HCT116 (cell line): Measurements from ENCODE around the gene IL36B. TPM values are rescaled to one million over a fixed set of nuclear protein-coding genes. Genes with fewer than 3 reads are reported as not detected.

Source experiments
- ATAC-seq: fragments of 200-7000 bp; cut with Tn5 transposase; 2 replicates; pipeline ENCODE4 v1.9.1; 2020; ENCODE audit warnings: mild to moderate bottlenecking, moderate library complexity
- BruUV-seq: library from RNA; stranded (reverse); fragments of 400-500 nt; replicated peaks from 2 replicates; lab custom pipeline; 2021; lab: Mats Ljungman, UMichigan
- CTCF ChIA-PET: fragments of 300-600 bp; sonication (Branson Sonifier 250); formaldehyde crosslinking; loops from one replicate; lab custom pipeline; 2021; ENCODE audit warnings: antibody characterized with exemption; lab: Charles Lee
- POLR2A ChIA-PET: fragments of 300-600, 350-600 bp; sonication (Branson Sonifier 250); formaldehyde crosslinking; loops from one replicate; lab custom pipeline; 2021; ENCODE audit warnings: antibody characterized with exemption; lab: Charles Lee
- RAD21 ChIA-PET, 2 experiments: fragments of 300-600 bp; sonication (Branson Sonifier 250); formaldehyde crosslinking; loops; one replicate each; lab custom pipeline; 2023; ENCODE audit warnings: low total read pairs in 2 of 2; ENCODE audit not compliant: uncharacterized antibody in 2 of 2, unreplicated experiment in 2 of 2, low non-redundant PET in 1 of 2; lab: Charles Lee
- DNase-seq: peaks from one replicate; pipeline ENCODE4 v3.0.0-alpha.2; 2010; ENCODE audit warnings: low read depth, low spot score
- H2AFZ ChIP-seq: fragments of 200-600 bp; shearing (Covaris generic), sonication (generic); 2 replicates; pipeline ENCODE4 v1.6.1; 2017; ENCODE audit warnings: low read depth, mixed run types, mixed read lengths, antibody characterized with exemption, low read length; ENCODE audit not compliant: poor library complexity, severe bottlenecking
- H3K27ac ChIP-seq: 2 replicates; pipeline ENCODE4 v1.5.1; 2012; ENCODE audit warnings: low read depth, low read length
- H3K27me3 ChIP-seq: fragments of 200-600 bp; sonication (generic); 2 replicates; pipeline ENCODE4 v1.6.1; 2016; ENCODE audit warnings: mixed run types, low read length, mixed read lengths; ENCODE audit not compliant: insufficient read depth
- H3K36me3 ChIP-seq, 2 experiments: fragments of 200-500 bp in 1 of 2; fragments of 200-600 bp in 1 of 2; sonication (Bioruptor generic) in 1 of 2; sonication (generic) in 1 of 2; 2 replicates each; pipeline versions ENCODE4 v1.5.1 to v1.6.1; 2014 to 2016; ENCODE audit warnings: low read length in 2 of 2, inconsistent platforms in 1 of 2, mixed read lengths in 1 of 2, mixed run types in 1 of 2; ENCODE audit not compliant: insufficient read depth in 2 of 2, control insufficient read depth in 1 of 2
- H3K4me1 ChIP-seq, 2 experiments: fragments of 200-600 bp in 1 of 2; sonication (generic) in 1 of 2; 2 replicates each; pipeline versions ENCODE4 v1.5.1 to v1.6.1; 2012 to 2017; ENCODE audit warnings: low read length in 2 of 2, inconsistent platforms in 1 of 2, mild to moderate bottlenecking in 1 of 2, mixed read lengths in 1 of 2, mixed run types in 1 of 2, moderate library complexity in 1 of 2; ENCODE audit not compliant: insufficient read depth in 2 of 2, control insufficient read depth in 1 of 2
- H3K4me2 ChIP-seq: fragments of 200-600 bp; sonication (generic); 2 replicates; pipeline ENCODE4 v1.6.1; 2017; ENCODE audit warnings: mixed run types, low read length, mixed read lengths
- H3K4me3 ChIP-seq, 2 experiments: fragments of 200-600 bp in 1 of 2; sonication (generic) in 1 of 2; replicated peaks in 1 of 2; 2 replicates each; pipeline ENCODE4 v1.5.1; 2011 to 2016; ENCODE audit warnings: low read length in 2 of 2, control low read depth in 1 of 2, low read depth in 1 of 2, mild to moderate bottlenecking in 1 of 2, mixed read lengths in 1 of 2, mixed run types in 1 of 2
- H3K79me2 ChIP-seq: fragments of 200-600 bp; sonication (generic); 2 replicates; pipeline ENCODE4 v1.6.1; 2017; ENCODE audit warnings: mild to moderate bottlenecking, mixed run types, low read length, moderate library complexity, mixed read lengths; ENCODE audit not compliant: insufficient read depth
- H3K9ac ChIP-seq: fragments of 200-600 bp; sonication (generic); 2 replicates; pipeline ENCODE4 v1.6.1; 2016; ENCODE audit warnings: low read length, mixed read lengths
- H3K9me2 ChIP-seq: fragments of 200-600 bp; sonication (generic), shearing (Covaris generic); 2 replicates; pipeline ENCODE4 v1.6.1; 2017; ENCODE audit warnings: mixed run types, mild to moderate bottlenecking, moderate library complexity; ENCODE audit not compliant: insufficient read depth
- H3K9me3 ChIP-seq, 2 experiments: fragments of 200-500 bp in 1 of 2; fragments of 200-600 bp in 1 of 2; sonication (Bioruptor generic) in 1 of 2; sonication (generic) in 1 of 2; 2 replicates each; pipeline ENCODE4 v1.6.1; 2014 to 2017; ENCODE audit warnings: low read length in 2 of 2, mixed read lengths in 2 of 2, inconsistent platforms in 1 of 2, low read depth in 1 of 2, mild to moderate bottlenecking in 1 of 2, mixed run types in 1 of 2, moderate library complexity in 1 of 2; ENCODE audit not compliant: control insufficient read depth in 1 of 2, insufficient read depth in 1 of 2
- H4K20me1 ChIP-seq: fragments of 200-600 bp; sonication (generic), shearing (Covaris generic); 2 replicates; pipeline ENCODE4 v1.6.1; 2017; ENCODE audit warnings: mixed run types, mild to moderate bottlenecking, moderate library complexity; ENCODE audit not compliant: insufficient read depth
- CBX3 ChIP-seq: IDR thresholded peaks from 2 replicates; pipeline ENCODE4 v1.6.1; 2012; ENCODE audit warnings: low read depth
- EZH2phosphoT487 ChIP-seq: fragments of 200-600 bp; IDR thresholded peaks from 2 replicates; pipeline ENCODE4 v1.6.1; 2018; ENCODE audit warnings: antibody characterized with exemption, borderline replicate concordance
- JUND ChIP-seq: IDR thresholded peaks from 2 replicates; pipeline ENCODE4 v1.6.1; 2012
- RAD21 ChIP-seq: IDR thresholded peaks from 2 replicates; pipeline ENCODE4 v1.6.1; 2012; ENCODE audit warnings: low read depth, mild to moderate bottlenecking
- SRF ChIP-seq: IDR thresholded peaks from 2 replicates; pipeline ENCODE4 v1.6.1; 2012; ENCODE audit warnings: low read depth
- YY1 ChIP-seq: IDR thresholded peaks from 2 replicates; pipeline ENCODE4 v1.6.1; 2011; ENCODE audit warnings: low read length, low read depth, moderate library complexity, mild to moderate bottlenecking; ENCODE audit not compliant: insufficient replicate concordance; ENCODE audit errors: extremely low read depth
- ZBTB33 ChIP-seq: IDR thresholded peaks from 2 replicates; pipeline ENCODE4 v1.6.1; 2011; ENCODE audit warnings: mild to moderate bottlenecking, low read length, moderate library complexity; ENCODE audit not compliant: insufficient replicate concordance; ENCODE audit errors: extremely low read depth
- intact Hi-C: fragments of 100-400 bp; cut with micrococcal nuclease; formaldehyde crosslinking; loops from 2 replicates; pipeline ENCODE4 v1.10.0; 2022
- total RNA-seq: library from RNA; stranded (reverse); gene quantifications from one replicate; pipeline ENCODE4 v1.2.1, GENCODE V29; 2021; ENCODE audit not compliant: unreplicated experiment
- TF ChIP-seq, protein P1 (sequence below): IDR thresholded peaks from 2 replicates; pipeline ENCODE4 v1.6.1; 2012; ENCODE audit warnings: low read depth
- TF ChIP-seq, protein P2 (sequence below): IDR thresholded peaks from 2 replicates; pipeline ENCODE4 v1.6.1; 2012
- TF ChIP-seq, protein P3 (sequence below), 3 experiments: fragments of 200-600 bp in 1 of 3; sonication (generic) in 1 of 3; IDR thresholded peaks in 2 of 3; conservative IDR thresholded peaks in 1 of 3; 2 replicates each; pipeline ENCODE4 v1.5.1; 2012 to 2017; ENCODE audit warnings: low read depth in 2 of 3, low read length in 2 of 3, antibody characterized with exemption in 1 of 3, borderline replicate concordance in 1 of 3, control low read depth in 1 of 3, mild to moderate bottlenecking in 1 of 3, mixed read lengths in 1 of 3, mixed run types in 1 of 3, moderate library complexity in 1 of 3; ENCODE audit not compliant: insufficient read depth in 1 of 3

The IL36B gene
- total RNA-seq, 1 experiment from 2014 or later: not detected

DNA sequence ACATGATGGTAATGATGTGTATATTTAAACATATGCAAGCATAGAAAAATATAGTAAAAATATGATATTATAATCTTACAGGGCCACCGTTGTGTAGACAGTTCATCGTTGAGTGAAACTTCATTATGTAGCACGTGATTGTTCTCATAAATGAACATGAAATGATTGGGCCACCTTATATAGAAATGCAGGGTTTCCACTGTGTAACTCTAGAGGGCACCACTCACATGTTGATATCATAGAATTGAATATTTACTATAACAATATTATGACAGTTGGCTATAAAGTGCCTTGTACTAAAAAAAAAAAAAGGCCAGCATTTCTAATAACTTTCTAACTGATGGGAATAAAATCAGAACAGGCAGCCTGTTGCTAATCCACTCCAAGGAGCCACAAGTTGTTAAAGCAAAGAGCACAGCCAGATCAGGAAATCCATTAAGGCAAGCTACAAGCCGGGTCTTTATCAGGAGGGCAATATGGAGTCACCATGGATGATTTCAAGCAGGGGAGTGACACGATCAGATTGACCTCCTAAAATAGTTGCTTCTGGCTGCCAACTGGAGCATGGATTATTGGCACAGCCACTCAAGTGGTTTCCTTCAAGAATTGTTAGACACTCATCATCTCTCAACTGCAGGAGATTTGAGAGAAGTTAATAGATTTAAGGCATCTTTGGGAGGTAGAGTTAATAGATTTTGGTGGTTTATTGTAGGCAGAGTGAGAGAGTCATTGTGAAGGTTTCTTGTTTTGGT, 31.8 kb upstream of the IL36B start:
- no peak overlapping the region for H3K27ac ChIP-seq
- intact Hi-C loops: loop anchor here (5.0 kb wide), 1 partner anchor 308 kb away; no protein-coding TSS in a partner anchor

More for the DNA sequence above, 31.8 kb upstream of the IL36B start:
- ChIA-PET CTCF (interaction anchor here (0.7 to 1.8 kb wide), 4 partner anchors 14 to 115 kb away, joined by 3 to 16 read pairs (median 4); no protein-coding TSS in a partner anchor), RAD21 (interaction anchor here (0.7 to 1.1 kb wide), 2 partner anchors 114 to 115 kb away, joined by 3 read pairs; no protein-coding TSS in a partner anchor), POLR2A (interaction anchor here (1.1 kb wide), 1 partner anchor 114 kb away, joined by 3 read pairs; no protein-coding TSS in a partner anchor)
- TF ChIP-seq RAD21 (peak; percentile 65), JUND (no peak), CBX3 (no peak), YY1 (no peak), ZBTB33 (no peak), SRF (peak; percentile 69), EZH2phosphoT487 (no peak)
- TF ChIP-seq, protein P1, sequence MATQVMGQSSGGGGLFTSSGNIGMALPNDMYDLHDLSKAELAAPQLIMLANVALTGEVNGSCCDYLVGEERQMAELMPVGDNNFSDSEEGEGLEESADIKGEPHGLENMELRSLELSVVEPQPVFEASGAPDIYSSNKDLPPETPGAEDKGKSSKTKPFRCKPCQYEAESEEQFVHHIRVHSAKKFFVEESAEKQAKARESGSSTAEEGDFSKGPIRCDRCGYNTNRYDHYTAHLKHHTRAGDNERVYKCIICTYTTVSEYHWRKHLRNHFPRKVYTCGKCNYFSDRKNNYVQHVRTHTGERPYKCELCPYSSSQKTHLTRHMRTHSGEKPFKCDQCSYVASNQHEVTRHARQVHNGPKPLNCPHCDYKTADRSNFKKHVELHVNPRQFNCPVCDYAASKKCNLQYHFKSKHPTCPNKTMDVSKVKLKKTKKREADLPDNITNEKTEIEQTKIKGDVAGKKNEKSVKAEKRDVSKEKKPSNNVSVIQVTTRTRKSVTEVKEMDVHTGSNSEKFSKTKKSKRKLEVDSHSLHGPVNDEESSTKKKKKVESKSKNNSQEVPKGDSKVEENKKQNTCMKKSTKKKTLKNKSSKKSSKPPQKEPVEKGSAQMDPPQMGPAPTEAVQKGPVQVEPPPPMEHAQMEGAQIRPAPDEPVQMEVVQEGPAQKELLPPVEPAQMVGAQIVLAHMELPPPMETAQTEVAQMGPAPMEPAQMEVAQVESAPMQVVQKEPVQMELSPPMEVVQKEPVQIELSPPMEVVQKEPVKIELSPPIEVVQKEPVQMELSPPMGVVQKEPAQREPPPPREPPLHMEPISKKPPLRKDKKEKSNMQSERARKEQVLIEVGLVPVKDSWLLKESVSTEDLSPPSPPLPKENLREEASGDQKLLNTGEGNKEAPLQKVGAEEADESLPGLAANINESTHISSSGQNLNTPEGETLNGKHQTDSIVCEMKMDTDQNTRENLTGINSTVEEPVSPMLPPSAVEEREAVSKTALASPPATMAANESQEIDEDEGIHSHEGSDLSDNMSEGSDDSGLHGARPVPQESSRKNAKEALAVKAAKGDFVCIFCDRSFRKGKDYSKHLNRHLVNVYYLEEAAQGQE: no peak
- TF ChIP-seq, protein P2, sequence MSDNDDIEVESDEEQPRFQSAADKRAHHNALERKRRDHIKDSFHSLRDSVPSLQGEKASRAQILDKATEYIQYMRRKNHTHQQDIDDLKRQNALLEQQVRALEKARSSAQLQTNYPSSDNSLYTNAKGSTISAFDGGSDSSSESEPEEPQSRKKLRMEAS: peak; percentile 20; the same call in 1 of the 2 replicates
- TF ChIP-seq, protein P3, sequence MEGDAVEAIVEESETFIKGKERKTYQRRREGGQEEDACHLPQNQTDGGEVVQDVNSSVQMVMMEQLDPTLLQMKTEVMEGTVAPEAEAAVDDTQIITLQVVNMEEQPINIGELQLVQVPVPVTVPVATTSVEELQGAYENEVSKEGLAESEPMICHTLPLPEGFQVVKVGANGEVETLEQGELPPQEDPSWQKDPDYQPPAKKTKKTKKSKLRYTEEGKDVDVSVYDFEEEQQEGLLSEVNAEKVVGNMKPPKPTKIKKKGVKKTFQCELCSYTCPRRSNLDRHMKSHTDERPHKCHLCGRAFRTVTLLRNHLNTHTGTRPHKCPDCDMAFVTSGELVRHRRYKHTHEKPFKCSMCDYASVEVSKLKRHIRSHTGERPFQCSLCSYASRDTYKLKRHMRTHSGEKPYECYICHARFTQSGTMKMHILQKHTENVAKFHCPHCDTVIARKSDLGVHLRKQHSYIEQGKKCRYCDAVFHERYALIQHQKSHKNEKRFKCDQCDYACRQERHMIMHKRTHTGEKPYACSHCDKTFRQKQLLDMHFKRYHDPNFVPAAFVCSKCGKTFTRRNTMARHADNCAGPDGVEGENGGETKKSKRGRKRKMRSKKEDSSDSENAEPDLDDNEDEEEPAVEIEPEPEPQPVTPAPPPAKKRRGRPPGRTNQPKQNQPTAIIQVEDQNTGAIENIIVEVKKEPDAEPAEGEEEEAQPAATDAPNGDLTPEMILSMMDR (IDR thresholded peaks at IDR 0.05 in 2 of 3, conservative IDR thresholded peaks at IDR 0.05 in 1 of 3; ENCODE audit: borderline replicate concordance in 1 of 3, insufficient read depth in 1 of 3, low read depth in 2 of 3, low read length in 2 of 3): peak; percentile 50 to 66 (median 63); a peak in 5 of 6 replicates
- Histone ChIP-seq H2AFZ (peak overlapping the region; percentile 59), H3K27me3 (no peaks in the 10 kb centered on the region), H3K9ac (no peak overlapping the region), H3K9me2 (no peaks in the 10 kb centered on the region), H4K20me1 (no peaks in the 10 kb centered on the region), H3K4me2 (no peak overlapping the region), H3K4me3 (no peak overlapping the region), H3K4me1 (peaks cover 0 to 8% of the 10 kb centered on the region in 2 experiments; a peak in 2 of 4 replicates), H3K36me3 (no peaks in the 10 kb centered on the region), H3K79me2 (no peaks in the 10 kb centered on the region), H3K9me3 (no peaks in the 10 kb centered on the region)
- no TSS peak for BruUV-seq
- ATAC-seq: peak; percentile 71
- DNase-seq: peak; percentile 7
